ENCODE data around the gene RAB22A. TPM values are rescaled to one million over a fixed set of nuclear protein-coding genes. Genes with fewer than 3 reads are reported as not detected.
A peak's percentile ranks its signal among the peaks of the same experiment; 100 is the strongest.

RAB22A gene
- total and polyA plus RNA-seq, 9 of the 15 experiments (the other 6 are each of a cell fraction or from before 2014, with no cell fraction given) = 1.1 to 8.0 (median 6.7) TPM

- no peak for TF ChIP-seq TAF1 (IDR thresholded peaks at IDR 0.05; ENCODE audit: control insufficient read depth, extremely low read depth, insufficient read depth, low read length, severe bottlenecking)
These were observed 75.3 kb downstream of the RAB22A start (continued) for GRCh38 chr20:58384821-58385220.

- H3K9me3 ChIP-seq (replicated peaks; ENCODE audit: control insufficient read depth, insufficient read depth, low read depth, low read length) = peaks cover 5% of the 10 kb centered on the region; the same call in 1 of the 2 replicates
- DNase-seq (ENCODE audit: extremely low read depth in 1 of 4, low spot score in 3 of 4) (no peak), ATAC-seq (no peak), FAIRE-seq (no peak)
- peaks cover 40% of the 10 kb centered on the region for H3K79me2 ChIP-seq (ENCODE audit: control insufficient read depth, insufficient read depth, low read length)
- no peak overlapping the region for H3K4me3 ChIP-seq
- POLR2A ChIA-PET = interaction anchor here (0.5 to 0.8 kb wide), 2 partner anchors 11 to 109 kb away, joined by 3 read pairs; no protein-coding TSS in a partner anchor
- H2AFZ ChIP-seq (ENCODE audit: low read depth, low read length) = peak overlapping the region; percentile 88
- peak overlapping the region; percentile 65; the same call in 2 of the 3 replicates for H3K27ac ChIP-seq (ENCODE audit: extremely low read depth, low read depth, low read length)
- H3K36me3 ChIP-seq (ENCODE audit: control insufficient read depth, insufficient read depth, low read length) = peaks cover 33% of the 10 kb centered on the region
- intact Hi-C loops (cut with micrococcal nuclease) (no loop called here), in situ Hi-C loops (cut with MboI) (no loop called here)
- H3K9me1 ChIP-seq (ENCODE audit: control insufficient read depth, insufficient read depth, low read length) = no peaks in the 10 kb centered on the region
- peak overlapping the region in 1 of 2 experiments; percentile 41; a peak in 2 of 4 replicates for H3K9ac ChIP-seq (ENCODE audit: insufficient read depth in 1 of 2, low read depth in 2 of 2, low read length in 2 of 2)
- no peaks in the 10 kb centered on the region for H3K27me3 ChIP-seq (ENCODE audit: control insufficient read depth in 2 of 2, insufficient read depth in 2 of 2, low read length in 2 of 2)
- WGBS (ENCODE audit: insufficient coverage, low coverage, missing lambda C conversion rate) = 52% methylated on average over 4 of the region's 4 CpGs
- no TSS peak for BruUV-seq (replicated peaks)
- peaks cover 16% of the 10 kb centered on the region; the same call in 1 of the 2 replicates for H4K20me1 ChIP-seq (replicated peaks; ENCODE audit: control insufficient read depth, insufficient read depth, low read length)
- peaks cover 21 to 27% of the 10 kb centered on the region in 2 experiments for H3K4me1 ChIP-seq (replicated peaks in 1 of 2; ENCODE audit: control insufficient read depth in 2 of 2, insufficient read depth in 2 of 2, low read length in 2 of 2)
- H3K4me2 ChIP-seq (ENCODE audit: insufficient read depth, low read length) = peak overlapping the region; percentile 42
- CTCF ChIA-PET (ENCODE audit: low intra/inter-chr PET ratio) = no interaction called here
- TF ChIP-seq EGR1 (conservative IDR thresholded peaks at IDR 0.05) = no peak
- no peak for TF ChIP-seq REST (IDR thresholded peaks at IDR 0.05; ENCODE audit: borderline replicate concordance)
- TF ChIP-seq REST (CRISPR knock-in tag; IDR thresholded peaks at IDR 0.05; ENCODE audit: low read depth) = no peak
- peak; percentile 32 for TF ChIP-seq RBM25 (IDR thresholded peaks at IDR 0.05; ENCODE audit: low read depth, low read length, severe bottlenecking)
- no peak for TF ChIP-seq SRSF7 (optimal IDR thresholded peaks at IDR 0.05; ENCODE audit: low read depth, low read length)
- TF ChIP-seq ZNF699 (CRISPR knock-in tag; IDR thresholded peaks at IDR 0.05; ENCODE audit: insufficient replicate concordance) = no peak
- no peak for TF ChIP-seq MTA2 (IDR thresholded peaks at IDR 0.05; ENCODE audit: low read depth)
- TF ChIP-seq RFX7 (CRISPR knock-in tag; IDR thresholded peaks at IDR 0.05) = no peak
- no peak for TF ChIP-seq ELK3 (CRISPR knock-in tag; IDR thresholded peaks at IDR 0.05)
These were observed 78.6 kb downstream of the RAB22A start for GRCh38 chr20:58388028-58388601.
